SU-DHL-6 (cell line): ENCODE results near the gene SCGB1D1.

Experiments used
- H2AFZ ChIP-seq: fragments of 200-600 bp; sonication (generic); 2 replicates; pipeline ENCODE4 v1.6.1; 2014; ENCODE audit warnings: low read depth, mild to moderate bottlenecking, moderate library complexity, mixed read lengths, antibody characterized with exemption, low read length; ENCODE audit not compliant: severe bottlenecking
- H3F3A ChIP-seq: fragments of 200-600 bp; shearing (Covaris generic); 2 replicates; pipeline ENCODE4 v1.6.0; 2016; ENCODE audit warnings: antibody characterized with exemption, mild to moderate bottlenecking; ENCODE audit not compliant: insufficient read depth
- H3K27ac ChIP-seq: fragments of 200-600 bp; sonication (generic); 2 replicates; pipeline ENCODE4 v1.5.1; 2016; ENCODE audit warnings: low read depth, mild to moderate bottlenecking, low read length, moderate library complexity, mixed read lengths
- H3K27me3 ChIP-seq: fragments of 200-600 bp; sonication (generic), shearing (Covaris generic); 2 replicates; pipeline ENCODE4 v1.6.0; 2014; ENCODE audit warnings: mild to moderate bottlenecking, low read length
- H3K36me3 ChIP-seq: fragments of 200-600 bp; sonication (generic); 2 replicates; pipeline ENCODE4 v1.6.1; 2014; ENCODE audit warnings: mild to moderate bottlenecking, low read length, mixed read lengths
- H3K4me2 ChIP-seq: fragments of 300-600, 200-600 bp; shearing (Covaris generic), sonication (generic); 2 replicates; pipeline ENCODE4 v1.6.0; 2014; ENCODE audit warnings: low read length, low read depth, mild to moderate bottlenecking; ENCODE audit not compliant: poor library complexity, severe bottlenecking
- H3K4me3 ChIP-seq: fragments of 200-600 bp; sonication (generic); 2 replicates; pipeline ENCODE4 v1.5.1; 2014; ENCODE audit warnings: antibody characterized with exemption, low read length, mild to moderate bottlenecking, mixed read lengths; ENCODE audit not compliant: insufficient read depth, poor library complexity, severe bottlenecking
- H3K79me2 ChIP-seq: fragments of 200-600 bp; sonication (generic); 2 replicates; pipeline ENCODE4 v1.6.1; 2014; ENCODE audit warnings: mild to moderate bottlenecking, low read length, moderate library complexity; ENCODE audit not compliant: insufficient read depth
- H3K9ac ChIP-seq: fragments of 200-600 bp; sonication (generic); 2 replicates; pipeline ENCODE4 v1.7.0; 2014; ENCODE audit warnings: mild to moderate bottlenecking, low read length
- H3K9me2 ChIP-seq: fragments of 200-600 bp; sonication (generic); replicated peaks from 2 replicates; pipeline ENCODE4 v1.6.1; 2014; ENCODE audit warnings: low read length; ENCODE audit not compliant: insufficient read depth
- H3K9me3 ChIP-seq: fragments of 200-600 bp; sonication (generic); 2 replicates; pipeline ENCODE4 v1.6.1; 2014; ENCODE audit warnings: low read length, mixed read lengths; ENCODE audit not compliant: insufficient read depth
- H4K20me1 ChIP-seq: fragments of 200-600 bp; sonication (generic); 2 replicates; pipeline ENCODE4 v1.6.1; 2014; ENCODE audit warnings: low read depth, mild to moderate bottlenecking, antibody characterized with exemption, low read length, moderate library complexity, mixed read lengths
- CTCF ChIP-seq: fragments of 200-600 bp; sonication (generic); IDR thresholded peaks from one replicate; pipeline ENCODE4 v1.5.1; 2017; ENCODE audit warnings: antibody characterized with exemption, mild to moderate bottlenecking, low read length, moderate library complexity; ENCODE audit not compliant: insufficient read depth, poor library complexity, severe bottlenecking
- EZH2phosphoT487 ChIP-seq: fragments of 200-600 bp; sonication (generic), shearing (Covaris generic); conservative IDR thresholded peaks from 2 replicates; pipeline ENCODE4 v1.6.1; 2018; ENCODE audit warnings: mild to moderate bottlenecking, antibody characterized with exemption, low read length, moderate library complexity, mixed read lengths

The SCGB1D1 gene

GRCh38 chr11:62190011-62190410, at the start of gene SCGB1D1:
SCGB1D1 (plus strand) TSS chr11:62190216; CDS start chr11:62190285, 69 bp downstream.
- H3F3A ChIP-seq: no peaks in the 10 kb centered on the region
- no peak within 1 kb of the TSS for H2AFZ ChIP-seq
- no peak for TF ChIP-seq CTCF
- TF ChIP-seq EZH2phosphoT487: no peak
- H3K79me2 ChIP-seq: no peaks in the 10 kb centered on the region
- H3K9ac ChIP-seq: no peak within 1 kb of the TSS
- H3K9me2 ChIP-seq: no peaks in the 10 kb centered on the region
- H3K27ac ChIP-seq: no peak within 1 kb of the TSS
- H3K27me3 ChIP-seq: no peaks in the 10 kb centered on the region
- no peaks in the 10 kb centered on the region for H4K20me1 ChIP-seq
- no peak within 1 kb of the TSS for H3K4me3 ChIP-seq
- H3K9me3 ChIP-seq: no peaks in the 10 kb centered on the region
- H3K36me3 ChIP-seq: no peaks in the 10 kb centered on the region
- H3K4me2 ChIP-seq: no peak within 1 kb of the TSS

- Histone ChIP-seq H3K27me3 (no peaks in the 10 kb centered on the region), H3K79me2 (peaks cover 28% of the 10 kb centered on the region), H3K4me2 (no peak overlapping the region), H3K9me2 (no peaks in the 10 kb centered on the region), H3F3A (no peaks in the 10 kb centered on the region), H4K20me1 (no peaks in the 10 kb centered on the region; the same call in 1 of the 2 replicates), H3K4me3 (no peak overlapping the region), H2AFZ (no peak overlapping the region), H3K36me3 (no peaks in the 10 kb centered on the region), H3K9ac (no peak overlapping the region), H3K27ac (no peak overlapping the region), H3K9me3 (no peaks in the 10 kb centered on the region)
- TF ChIP-seq EZH2phosphoT487 (no peak), CTCF (no peak)
Observed at GRCh38 chr11:62140304-62141110, 49.5 kb upstream of the SCGB1D1 start.

GRCh38 chr11:62141111-62142042, 48.6 kb upstream of the SCGB1D1 start:
- no peaks in the 10 kb centered on the region; the same call in 1 of the 2 replicates for H4K20me1 ChIP-seq
- H3K9ac ChIP-seq: no peak overlapping the region

More at GRCh38 chr11:62141111-62142042, 48.6 kb upstream of the SCGB1D1 start:
- Histone ChIP-seq H3F3A (no peaks in the 10 kb centered on the region), H3K27ac (no peak overlapping the region), H3K79me2 (peaks cover 20% of the 10 kb centered on the region), H3K9me2 (no peaks in the 10 kb centered on the region), H3K9me3 (no peaks in the 10 kb centered on the region), H3K36me3 (no peaks in the 10 kb centered on the region), H3K4me2 (no peak overlapping the region), H3K4me3 (no peak overlapping the region), H2AFZ (no peak overlapping the region), H3K27me3 (no peaks in the 10 kb centered on the region)
- TF ChIP-seq CTCF (no peak), EZH2phosphoT487 (no peak)
